ENCODE data around the gene BLMH. TPM values are rescaled to one million over a fixed set of nuclear protein-coding genes. Genes with fewer than 3 reads are reported as not detected.

Gene BLMH
- total and polyA plus RNA-seq, 2 donors, result 25.5 to 44.0 TPM

- no peaks in the 10 kb centered on the region for H3K4me1 ChIP-seq (ENCODE audit: insufficient read depth)
- WGBS, result 60% methylated on average over 4 of the region's 4 CpGs
- no peak overlapping the region for H3K4me3 ChIP-seq (ENCODE audit: low read depth, low read length)
- no peaks in the 10 kb centered on the region for H3K36me3 ChIP-seq (ENCODE audit: insufficient read depth)
- no peak for DNase-seq (ENCODE audit: extremely low spot score)
- no peak overlapping the region for H3K27ac ChIP-seq (ENCODE audit: low read depth)
Measured at GRCh38 chr17:30321314-30321713, 29.6 kb upstream of the BLMH start.

GRCh38 chr17:30318155-30318554, 26.4 kb upstream of the BLMH start:
- no peak for DNase-seq (ENCODE audit: extremely low spot score)
- Histone ChIP-seq H3K27ac (ENCODE audit: low read depth) (no peak overlapping the region), H3K4me3 (ENCODE audit: low read depth, low read length) (no peak overlapping the region), H3K36me3 (ENCODE audit: insufficient read depth) (no peaks in the 10 kb centered on the region), H3K4me1 (ENCODE audit: insufficient read depth) (no peaks in the 10 kb centered on the region)
- WGBS, result 62% methylated on average over 3 of the region's 3 CpGs

- DNase-seq (ENCODE audit: extremely low spot score), result no peak
- no peaks in the 10 kb centered on the region for H3K36me3 ChIP-seq (ENCODE audit: insufficient read depth)
- no peak overlapping the region for H3K27ac ChIP-seq (ENCODE audit: low read depth)
- 95% methylated on average over 1 of the region's 1 CpG for WGBS
- no peak overlapping the region for H3K4me3 ChIP-seq (ENCODE audit: low read depth, low read length)
- no peaks in the 10 kb centered on the region for H3K4me1 ChIP-seq (ENCODE audit: insufficient read depth)
Measured at GRCh38 chr17:30316736-30317135, 25.0 kb upstream of the BLMH start.

- no peak overlapping the region for H3K27ac ChIP-seq (ENCODE audit: low read depth)
- H3K4me3 ChIP-seq (ENCODE audit: low read depth, low read length), result no peak overlapping the region
- WGBS, result 36% methylated on average over 2 of the region's 2 CpGs
Measured at GRCh38 chr17:30315106-30315505, 23.4 kb upstream of the BLMH start.

GRCh38 chr17:30314474-30314873, 22.7 kb upstream of the BLMH start:
- 62% methylated on average over 1 of the region's 1 CpG for WGBS
- no peaks in the 10 kb centered on the region for H3K36me3 ChIP-seq (ENCODE audit: insufficient read depth)
- no peak for DNase-seq (ENCODE audit: extremely low spot score)
- no peaks in the 10 kb centered on the region for H3K4me1 ChIP-seq (ENCODE audit: insufficient read depth)
- H3K4me3 ChIP-seq (ENCODE audit: low read depth, low read length), result no peak overlapping the region
- H3K27ac ChIP-seq (ENCODE audit: low read depth), result no peak overlapping the region

More at GRCh38 chr17:30315106-30315505, 23.4 kb upstream of the BLMH start:
- Histone ChIP-seq H3K4me1 (ENCODE audit: insufficient read depth) (no peaks in the 10 kb centered on the region), H3K36me3 (ENCODE audit: insufficient read depth) (no peaks in the 10 kb centered on the region)
- DNase-seq (ENCODE audit: extremely low spot score), result no peak

- Histone ChIP-seq H3K4me3 (ENCODE audit: low read depth, low read length) (no peak overlapping the region), H3K4me1 (ENCODE audit: insufficient read depth) (no peaks in the 10 kb centered on the region), H3K27ac (ENCODE audit: low read depth) (no peak overlapping the region), H3K36me3 (ENCODE audit: insufficient read depth) (no peaks in the 10 kb centered on the region)
- DNase-seq (ENCODE audit: extremely low spot score), result no peak
- WGBS, result 76% methylated on average over 2 of the region's 2 CpGs
Measured at GRCh38 chr17:30312226-30312625, 20.5 kb upstream of the BLMH start.

- Histone ChIP-seq H3K4me3 (ENCODE audit: low read depth, low read length) (no peak overlapping the region), H3K4me1 (ENCODE audit: insufficient read depth) (no peaks in the 10 kb centered on the region), H3K27ac (ENCODE audit: low read depth) (no peak overlapping the region), H3K36me3 (ENCODE audit: insufficient read depth) (no peaks in the 10 kb centered on the region)
- whole genome bisulfite sequencing, result 87% methylated on average over 2 of the region's 2 CpGs
- no peak for DNase-seq (ENCODE audit: extremely low spot score)
Measured at GRCh38 chr17:30310562-30310961, 18.8 kb upstream of the BLMH start.

GRCh38 chr17:30309591-30309990, 17.8 kb upstream of the BLMH start:
- H3K27ac ChIP-seq (ENCODE audit: low read depth), result no peak overlapping the region
- 86% methylated on average over 6 of the region's 6 CpGs for WGBS
- no peaks in the 10 kb centered on the region for H3K36me3 ChIP-seq (ENCODE audit: insufficient read depth)
- H3K4me3 ChIP-seq (ENCODE audit: low read depth, low read length), result no peak overlapping the region
- DNase-seq (ENCODE audit: extremely low spot score), result no peak
- no peaks in the 10 kb centered on the region for H3K4me1 ChIP-seq (ENCODE audit: insufficient read depth)

GRCh38 chr17:30308406-30308805, 16.7 kb upstream of the BLMH start:
- no peak overlapping the region for H3K4me3 ChIP-seq (ENCODE audit: low read depth, low read length)
- H3K27ac ChIP-seq (ENCODE audit: low read depth), result no peak overlapping the region
- DNase-seq (ENCODE audit: extremely low spot score), result no peak
- no peaks in the 10 kb centered on the region for H3K36me3 ChIP-seq (ENCODE audit: insufficient read depth)
- 75% methylated on average over 2 of the region's 2 CpGs for WGBS
- H3K4me1 ChIP-seq (ENCODE audit: insufficient read depth), result no peaks in the 10 kb centered on the region

- H3K4me3 ChIP-seq (ENCODE audit: low read depth, low read length), result no peak overlapping the region
- 57% methylated on average over 3 of the region's 3 CpGs for WGBS
- no peak for DNase-seq (ENCODE audit: extremely low spot score)
- H3K27ac ChIP-seq (ENCODE audit: low read depth), result no peak overlapping the region
- H3K4me1 ChIP-seq (ENCODE audit: insufficient read depth), result no peaks in the 10 kb centered on the region
- H3K36me3 ChIP-seq (ENCODE audit: insufficient read depth), result no peaks in the 10 kb centered on the region
Measured at GRCh38 chr17:30304778-30305177, 13.0 kb upstream of the BLMH start.

- H3K4me1 ChIP-seq (ENCODE audit: insufficient read depth), result no peaks in the 10 kb centered on the region
- DNase-seq (ENCODE audit: extremely low spot score), result no peak
- H3K27ac ChIP-seq (ENCODE audit: low read depth), result no peak overlapping the region
- no peaks in the 10 kb centered on the region for H3K36me3 ChIP-seq (ENCODE audit: insufficient read depth)
- 76% methylated on average over 3 of the region's 3 CpGs for WGBS
- no peak overlapping the region for H3K4me3 ChIP-seq (ENCODE audit: low read depth, low read length)
Measured at GRCh38 chr17:30302241-30302640, 10.5 kb upstream of the BLMH start.

- H3K4me1 ChIP-seq (ENCODE audit: insufficient read depth), result no peaks in the 10 kb centered on the region
- no peak overlapping the region for H3K4me3 ChIP-seq (ENCODE audit: low read depth, low read length)
- H3K36me3 ChIP-seq (ENCODE audit: insufficient read depth), result no peaks in the 10 kb centered on the region
- DNase-seq (ENCODE audit: extremely low spot score), result no peak
- no peak overlapping the region for H3K27ac ChIP-seq (ENCODE audit: low read depth)
Measured at GRCh38 chr17:30300818-30301217, 9.1 kb upstream of the BLMH start.

GRCh38 chr17:30299000-30299399, 7.3 kb upstream of the BLMH start:
- no peaks in the 10 kb centered on the region for H3K4me1 ChIP-seq (ENCODE audit: insufficient read depth)
- no peak for DNase-seq (ENCODE audit: extremely low spot score)
- no peak overlapping the region for H3K27ac ChIP-seq (ENCODE audit: low read depth)
- no peaks in the 10 kb centered on the region for H3K36me3 ChIP-seq (ENCODE audit: insufficient read depth)
- no peak overlapping the region for H3K4me3 ChIP-seq (ENCODE audit: low read depth, low read length)
- 43% methylated on average over 1 of the region's 1 CpG for WGBS

- Histone ChIP-seq H3K4me1 (ENCODE audit: insufficient read depth) (no peaks in the 10 kb centered on the region), H3K36me3 (ENCODE audit: insufficient read depth) (no peaks in the 10 kb centered on the region), H3K27ac (ENCODE audit: low read depth) (no peak overlapping the region), H3K4me3 (ENCODE audit: low read depth, low read length) (no peak overlapping the region)
- WGBS, result 91% methylated on average over 4 of the region's 4 CpGs
- no peak for DNase-seq (ENCODE audit: extremely low spot score)
Measured at GRCh38 chr17:30297715-30298114, 6.0 kb upstream of the BLMH start.

GRCh38 chr17:30296499-30297080, 4.8 kb upstream of the BLMH start:
- Histone ChIP-seq H3K4me1 (ENCODE audit: insufficient read depth) (no peaks in the 10 kb centered on the region), H3K4me3 (ENCODE audit: low read depth, low read length) (no peak overlapping the region), H3K36me3 (ENCODE audit: insufficient read depth) (no peaks in the 10 kb centered on the region), H3K27ac (ENCODE audit: low read depth) (no peak overlapping the region)
- no peak for DNase-seq (ENCODE audit: extremely low spot score)
- WGBS, result 57% methylated on average over 5 of the region's 5 CpGs

Measured in urinary bladder (tissue), 4 donors.